IMR-90 (cell line): Measurements from ENCODE around the gene CHN2. TPM values are rescaled to one million over a fixed set of nuclear protein-coding genes. Genes with fewer than 3 reads are reported as not detected.

Experiments
- ATAC-seq: fragments of 200-7000 bp; cut with Tn5 transposase; 2 replicates; pipeline ENCODE4 v1.9.1; 2020; ENCODE audit warnings: low read depth, mild to moderate bottlenecking, moderate library complexity
- BruUV-seq: library from RNA; stranded (reverse); fragments of 400-500 nt; replicated peaks from 2 replicates; lab custom pipeline; 2021; lab: Mats Ljungman, UMichigan
- CTCF ChIA-PET: fragments of 300-600 bp; formaldehyde crosslinking; extraction: SDS; loops from one replicate; lab custom pipeline; 2021; ENCODE audit warnings: antibody characterized with exemption; lab: Yijun Ruan, JAX
- POLR2A ChIA-PET: fragments of 300-600 bp; sonication (Branson Sonifier 250); formaldehyde crosslinking; loops from one replicate; lab custom pipeline; 2022; ENCODE audit warnings: antibody characterized with exemption; ENCODE audit not compliant: unreplicated experiment; lab: Charles Lee
- DNase-seq: peaks from one replicate; pipeline ENCODE4 v3.0.0; 2013
- H2AFZ ChIP-seq: replicated peaks from 2 replicates; pipeline ENCODE3; 2013; ENCODE audit warnings: low read length, mild to moderate bottlenecking; ENCODE audit not compliant: poor library complexity
- H2AK5ac ChIP-seq: 2 replicates; pipeline ENCODE4 v1.6.1; 2013; ENCODE audit warnings: low read depth, low read length, inconsistent platforms
- H2AK9ac ChIP-seq: replicated peaks from 2 replicates; pipeline ENCODE3; 2013; ENCODE audit warnings: mild to moderate bottlenecking, low read depth, low read length, moderate library complexity; ENCODE audit not compliant: poor library complexity
- H2BK120ac ChIP-seq: 2 replicates; pipeline ENCODE4 v1.6.1; 2013; ENCODE audit warnings: low read depth, low read length, inconsistent platforms
- H2BK15ac ChIP-seq: 3 replicates; pipeline ENCODE4 v1.6.1; 2013; ENCODE audit warnings: low read depth, low read length, inconsistent platforms
- H2BK20ac ChIP-seq: 2 replicates; pipeline ENCODE4 v1.6.1; 2013; ENCODE audit warnings: low read depth, mild to moderate bottlenecking, inconsistent platforms, low read length, moderate library complexity
- H2BK5ac ChIP-seq: 2 replicates; pipeline ENCODE4 v1.6.1; 2013; ENCODE audit warnings: mild to moderate bottlenecking, low read depth, low read length, inconsistent platforms; ENCODE audit not compliant: poor library complexity, severe bottlenecking
- H3K14ac ChIP-seq: replicated peaks from 2 replicates; pipeline ENCODE4 v1.6.1; 2013; ENCODE audit warnings: low read depth, low read length, inconsistent platforms
- H3K18ac ChIP-seq: 2 replicates; pipeline ENCODE4 v1.6.1; 2013; ENCODE audit warnings: low read depth, low read length, control low read depth
- H3K23ac ChIP-seq: 2 replicates; pipeline ENCODE4 v1.6.1; 2013; ENCODE audit warnings: low read depth, low read length, inconsistent platforms
- H3K27ac ChIP-seq: 2 replicates; pipeline ENCODE4 v1.5.1; 2013; ENCODE audit warnings: mild to moderate bottlenecking, control low read depth, low read length; ENCODE audit not compliant: insufficient read depth
- H3K27me3 ChIP-seq: 2 replicates; pipeline ENCODE4 v1.6.1; 2013; ENCODE audit warnings: low read length; ENCODE audit not compliant: control insufficient read depth, insufficient read depth
- H3K36me3 ChIP-seq: 2 replicates; pipeline ENCODE4 v1.6.1; 2013; ENCODE audit warnings: low read length, mixed read lengths; ENCODE audit not compliant: control insufficient read depth, insufficient read depth
- H3K4ac ChIP-seq: 2 replicates; pipeline ENCODE4 v1.6.1; 2013; ENCODE audit warnings: low read depth, low read length, inconsistent platforms
- H3K4me1 ChIP-seq: 2 replicates; pipeline ENCODE4 v1.6.1; 2013; ENCODE audit warnings: low read length, mixed read lengths; ENCODE audit not compliant: control insufficient read depth, insufficient read depth
- H3K4me2 ChIP-seq: 2 replicates; pipeline ENCODE4 v1.6.1; 2013; ENCODE audit warnings: low read depth, mild to moderate bottlenecking, control low read depth, low read length, moderate library complexity
- H3K4me3 ChIP-seq: 2 replicates; pipeline ENCODE4 v1.5.1; 2013; ENCODE audit warnings: low read depth, mild to moderate bottlenecking, control low read depth, low read length, moderate library complexity; ENCODE audit not compliant: insufficient read depth
- H3K56ac ChIP-seq: 2 replicates; pipeline ENCODE4 v1.6.1; 2013; ENCODE audit warnings: low read length, inconsistent platforms; ENCODE audit not compliant: insufficient read depth; ENCODE audit errors: extremely low read depth
- H3K79me1 ChIP-seq, 2 experiments: 2 replicates each; pipeline ENCODE4 v1.6.1; 2013; ENCODE audit warnings: low read length in 2 of 2, inconsistent platforms in 1 of 2, low read depth in 1 of 2
- H3K9ac ChIP-seq: 2 replicates; pipeline ENCODE4 v1.6.1; 2013; ENCODE audit warnings: low read depth, low read length, control low read depth
- H3K9me1 ChIP-seq: 2 replicates; pipeline ENCODE4 v1.6.1; 2013; ENCODE audit warnings: low read length, inconsistent platforms; ENCODE audit not compliant: insufficient read depth
- H3K9me3 ChIP-seq: 2 replicates; pipeline ENCODE4 v1.6.1; 2013; ENCODE audit warnings: low read length; ENCODE audit not compliant: control insufficient read depth, insufficient read depth
- H4K20me1 ChIP-seq: 2 replicates; pipeline ENCODE4 v1.6.1; 2013; ENCODE audit warnings: low read length, inconsistent platforms; ENCODE audit not compliant: insufficient read depth
- H4K5ac ChIP-seq: 2 replicates; pipeline ENCODE4 v1.6.1; 2013; ENCODE audit warnings: mild to moderate bottlenecking, low read depth, low read length, control low read depth
- H4K8ac ChIP-seq, 2 experiments: 2 replicates each; pipeline ENCODE4 v1.6.1; 2013; ENCODE audit warnings: low read depth in 2 of 2, low read length in 2 of 2, control low read depth in 1 of 2, inconsistent platforms in 1 of 2
- H4K91ac ChIP-seq: 2 replicates; pipeline ENCODE4 v1.6.1; 2013; ENCODE audit warnings: low read depth, low read length, inconsistent platforms; ENCODE audit not compliant: insufficient read depth
- BHLHE40 ChIP-seq: fragments of 150-350 bp; IDR thresholded peaks from 2 replicates; pipeline ENCODE4 v1.6.1; 2016; ENCODE audit warnings: mild to moderate bottlenecking, low read depth, low read length
- CEBPB ChIP-seq: IDR thresholded peaks from 2 replicates; pipeline ENCODE4 v1.6.1; 2012; ENCODE audit warnings: low read depth, low read length, improper control_type of control experiment
- CHD1 ChIP-seq: IDR thresholded peaks from 2 replicates; pipeline ENCODE4 v1.6.1; 2012; ENCODE audit warnings: low read depth, low read length, improper control_type of control experiment
- FOS ChIP-seq: fragments of 150-350 bp; IDR thresholded peaks from 2 replicates; pipeline ENCODE4 v1.6.1; 2016; ENCODE audit warnings: low read depth, low read length
- MAFK ChIP-seq: IDR thresholded peaks from 2 replicates; pipeline ENCODE4 v1.6.1; 2012; ENCODE audit warnings: low read depth, low read length, improper control_type of control experiment
- MAZ ChIP-seq: IDR thresholded peaks from 2 replicates; pipeline ENCODE4 v1.6.1; 2012; ENCODE audit warnings: low read depth, mild to moderate bottlenecking, low read length, improper control_type of control experiment, moderate library complexity, borderline replicate concordance
- MXI1 ChIP-seq: IDR thresholded peaks from 2 replicates; pipeline ENCODE4 v1.6.1; 2012; ENCODE audit warnings: low read depth, mild to moderate bottlenecking, low read length, moderate library complexity, borderline replicate concordance
- NFE2L2 ChIP-seq: fragments of 150-350 bp; IDR thresholded peaks from 2 replicates; pipeline ENCODE4 v1.6.1; 2016; ENCODE audit warnings: low read depth, mild to moderate bottlenecking, low read length
- POLR2A ChIP-seq: IDR thresholded peaks from 2 replicates; pipeline ENCODE4 v1.6.1; 2012; ENCODE audit warnings: mild to moderate bottlenecking, low read depth, low read length
- RAD21 ChIP-seq: IDR thresholded peaks from 2 replicates; pipeline ENCODE4 v1.6.1; 2012; ENCODE audit warnings: low read length, improper control_type of control experiment
- RCOR1 ChIP-seq: IDR thresholded peaks from 2 replicates; pipeline ENCODE4 v1.6.1; 2012; ENCODE audit warnings: mild to moderate bottlenecking, low read length, improper control_type of control experiment; ENCODE audit not compliant: insufficient replicate concordance
- RFX5 ChIP-seq: IDR thresholded peaks from 2 replicates; pipeline ENCODE4 v1.8.0; 2012; ENCODE audit warnings: low read depth, mild to moderate bottlenecking, low read length, moderate library complexity
- SMC3 ChIP-seq: fragments of 150-350 bp; IDR thresholded peaks from 2 replicates; pipeline ENCODE4 v1.6.1; 2016; ENCODE audit warnings: low read depth, mild to moderate bottlenecking, antibody characterized with exemption, low read length, moderate library complexity
- WGBS, 2 experiments: methylation state at CpG; one replicate each; pipeline versions ENCODE4 v1.1.5 to v1.1.7; 2013; ENCODE audit warnings: missing lambda C conversion rate in 2 of 2; ENCODE audit not compliant: insufficient read length in 1 of 2; ENCODE audit errors: extremely low coverage in 2 of 2; 5-methylcytosine and 5-hydroxymethylcytosine counted together
- dilution Hi-C: fragments of 300-500 bp; cut with HindIII; formaldehyde crosslinking; loops from one replicate; pipeline ENCODE4 v1.14.3; 2018; ENCODE audit warnings: low sequenced_read_pairs; ENCODE audit not compliant: unreplicated experiment
- in situ Hi-C: fragments of 300-500 bp; cut with MboI; formaldehyde crosslinking; loops from 3 replicates; pipeline ENCODE4 v1.14.3; 2019; ENCODE audit warnings: low sequenced_read_pairs, inconsistent platforms, mixed read lengths
- intact Hi-C: fragments of 100-400 bp; cut with micrococcal nuclease; formaldehyde crosslinking; loops from 2 replicates; pipeline ENCODE4 v1.10.0; 2022
- polyA plus RNA-seq, 3 experiments: library from polyadenylated mRNA; depleted of rRNA; stranded (reverse); fragments of >200 nt; gene quantifications; 2 replicates each; pipeline ENCODE4 v1.2.3, GENCODE V29; 2012; ENCODE audit warnings: low replicate concordance in 1 of 3
- total RNA-seq: library from RNA; depleted of rRNA; stranded (reverse); fragments of >200 nt; gene quantifications from 2 replicates; pipeline ENCODE4 v1.2.3, GENCODE V29; 2012
- TF ChIP-seq, protein P1 (sequence below): fragments of 150-350 bp; IDR thresholded peaks from 2 replicates; pipeline ENCODE4 v1.6.1; 2017; ENCODE audit warnings: mild to moderate bottlenecking, antibody characterized with exemption, low read length, low read depth
- TF ChIP-seq, protein P2 (sequence below): conservative IDR thresholded peaks from 2 replicates; pipeline ENCODE4 v1.5.1; 2012; ENCODE audit warnings: mild to moderate bottlenecking, low read depth, low read length, improper control_type of control experiment
- TF ChIP-seq, protein P3 (sequence below): fragments of 150-350 bp; IDR thresholded peaks from 2 replicates; pipeline ENCODE4 v1.6.1; 2016; ENCODE audit warnings: low read depth, mild to moderate bottlenecking, low read length, moderate library complexity, borderline replicate concordance

The CHN2 gene
- total and polyA plus RNA-seq, 2 of the 4 experiments (the other 2 are of a cell fraction) = not detected

DNA sequence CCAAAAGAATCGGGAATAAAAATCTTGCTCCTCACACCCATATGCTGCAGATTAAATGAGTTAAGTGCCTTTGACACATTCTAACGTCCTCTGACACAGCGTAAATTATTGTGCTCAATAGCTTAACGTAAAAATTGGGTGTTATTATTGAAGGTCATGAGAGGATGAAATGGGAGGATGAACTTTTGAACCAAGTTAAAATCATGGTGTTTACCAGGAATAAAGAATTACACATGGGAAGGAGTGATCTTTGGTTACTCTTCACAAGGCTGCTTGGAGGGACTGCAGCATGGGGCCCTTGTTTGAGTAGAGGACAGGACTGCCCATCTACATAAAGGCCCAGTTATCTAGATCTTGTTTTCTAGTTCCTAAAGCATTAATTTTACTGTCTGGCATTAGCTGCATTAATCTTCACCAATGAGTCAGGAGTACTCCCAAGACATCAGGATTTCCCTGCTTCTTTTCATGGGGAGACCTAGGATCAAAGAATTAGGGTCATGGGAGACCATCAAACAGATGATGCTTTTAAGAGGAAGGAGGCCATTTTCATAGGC is 284.2 kb downstream of the CHN2 start:
- Histone ChIP-seq H3K56ac (no peak overlapping the region), H2AK9ac (no peak overlapping the region), H2AK5ac (no peak overlapping the region), H2AFZ (no peak overlapping the region), H3K4me1 (no peaks in the 10 kb centered on the region), H2BK5ac (no peak overlapping the region), H3K18ac (no peak overlapping the region), H4K8ac (no peak overlapping the region), H3K9ac (no peak overlapping the region), H3K79me1 (no peaks in the 10 kb centered on the region), H4K5ac (no peak overlapping the region), H3K14ac (no peak overlapping the region), H3K4me3 (no peak overlapping the region), H3K23ac (no peak overlapping the region), H3K27me3 (peaks cover 10% of the 10 kb centered on the region; the same call in 1 of the 2 replicates), H3K9me3 (no peaks in the 10 kb centered on the region), H2BK15ac (no peak overlapping the region), H4K20me1 (no peaks in the 10 kb centered on the region), H3K27ac (no peak overlapping the region), H2BK20ac (no peak overlapping the region), H3K36me3 (no peaks in the 10 kb centered on the region), H3K9me1 (no peaks in the 10 kb centered on the region), H3K4me2 (no peak overlapping the region), H3K4ac (no peak overlapping the region), H2BK120ac (no peak overlapping the region), H4K91ac (no peak overlapping the region)
- no CpG with 5 or more reads among the region's 4 CpGs for WGBS, 2 experiments
- ChIA-PET POLR2A (no interaction called here), CTCF (no interaction called here)
- intact Hi-C loops = no loop called here
- ATAC-seq = no peak
- no peak for TF ChIP-seq SMC3
- TF ChIP-seq, protein P1, sequence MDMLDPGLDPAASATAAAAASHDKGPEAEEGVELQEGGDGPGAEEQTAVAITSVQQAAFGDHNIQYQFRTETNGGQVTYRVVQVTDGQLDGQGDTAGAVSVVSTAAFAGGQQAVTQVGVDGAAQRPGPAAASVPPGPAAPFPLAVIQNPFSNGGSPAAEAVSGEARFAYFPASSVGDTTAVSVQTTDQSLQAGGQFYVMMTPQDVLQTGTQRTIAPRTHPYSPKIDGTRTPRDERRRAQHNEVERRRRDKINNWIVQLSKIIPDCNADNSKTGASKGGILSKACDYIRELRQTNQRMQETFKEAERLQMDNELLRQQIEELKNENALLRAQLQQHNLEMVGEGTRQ = no peak
- TF ChIP-seq, protein P2, sequence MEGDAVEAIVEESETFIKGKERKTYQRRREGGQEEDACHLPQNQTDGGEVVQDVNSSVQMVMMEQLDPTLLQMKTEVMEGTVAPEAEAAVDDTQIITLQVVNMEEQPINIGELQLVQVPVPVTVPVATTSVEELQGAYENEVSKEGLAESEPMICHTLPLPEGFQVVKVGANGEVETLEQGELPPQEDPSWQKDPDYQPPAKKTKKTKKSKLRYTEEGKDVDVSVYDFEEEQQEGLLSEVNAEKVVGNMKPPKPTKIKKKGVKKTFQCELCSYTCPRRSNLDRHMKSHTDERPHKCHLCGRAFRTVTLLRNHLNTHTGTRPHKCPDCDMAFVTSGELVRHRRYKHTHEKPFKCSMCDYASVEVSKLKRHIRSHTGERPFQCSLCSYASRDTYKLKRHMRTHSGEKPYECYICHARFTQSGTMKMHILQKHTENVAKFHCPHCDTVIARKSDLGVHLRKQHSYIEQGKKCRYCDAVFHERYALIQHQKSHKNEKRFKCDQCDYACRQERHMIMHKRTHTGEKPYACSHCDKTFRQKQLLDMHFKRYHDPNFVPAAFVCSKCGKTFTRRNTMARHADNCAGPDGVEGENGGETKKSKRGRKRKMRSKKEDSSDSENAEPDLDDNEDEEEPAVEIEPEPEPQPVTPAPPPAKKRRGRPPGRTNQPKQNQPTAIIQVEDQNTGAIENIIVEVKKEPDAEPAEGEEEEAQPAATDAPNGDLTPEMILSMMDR = no peak
- no peak for TF ChIP-seq FOS
- no peak for TF ChIP-seq MAZ
- no peak for TF ChIP-seq RAD21
- TF ChIP-seq CEBPB = no peak
- no peak for TF ChIP-seq MXI1
- TF ChIP-seq, protein P3, sequence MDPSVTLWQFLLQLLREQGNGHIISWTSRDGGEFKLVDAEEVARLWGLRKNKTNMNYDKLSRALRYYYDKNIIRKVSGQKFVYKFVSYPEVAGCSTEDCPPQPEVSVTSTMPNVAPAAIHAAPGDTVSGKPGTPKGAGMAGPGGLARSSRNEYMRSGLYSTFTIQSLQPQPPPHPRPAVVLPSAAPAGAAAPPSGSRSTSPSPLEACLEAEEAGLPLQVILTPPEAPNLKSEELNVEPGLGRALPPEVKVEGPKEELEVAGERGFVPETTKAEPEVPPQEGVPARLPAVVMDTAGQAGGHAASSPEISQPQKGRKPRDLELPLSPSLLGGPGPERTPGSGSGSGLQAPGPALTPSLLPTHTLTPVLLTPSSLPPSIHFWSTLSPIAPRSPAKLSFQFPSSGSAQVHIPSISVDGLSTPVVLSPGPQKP = no peak
- TF ChIP-seq CHD1 = no peak
- no peak for TF ChIP-seq MAFK
- no peak for TF ChIP-seq RFX5
- TF ChIP-seq RCOR1 = no peak
- no peak for TF ChIP-seq BHLHE40
- TF ChIP-seq POLR2A = no peak
- TF ChIP-seq NFE2L2 = no peak
- BruUV-seq = no TSS peak
- dilution Hi-C loops = no loop called here
- in situ Hi-C loops = no loop called here
- no peak for DNase-seq
